Stimulated activated naive B cell treated with anti-CD40 and anti-IgM and Interleukin-4, amounts not matched to agents 10 μg/mL and 1 μg/mL and 100 μg/mL, for 72 hours (primary cell): ENCODE results near the gene FAM89B.

Experiments
- ATAC-seq, 2 donors: fragments of 150-1000 bp; cut with Tn5 transposase; replicated peaks; 2 replicates each; pipeline ENCODE4 v1.10.0; 2021; ENCODE audit warnings: moderate library complexity in 1 of 2
- DNase-seq: peaks from one replicate; pipeline ENCODE4 v3.0.0; 2021
- H3K27ac Mint-ChIP-seq: one replicate; pipeline ENCODE4 v1.8.0; 2022; ENCODE audit warnings: mild to moderate bottlenecking, mixed read lengths
- H3K27me3 Mint-ChIP-seq, 2 donors: one replicate each; pipeline ENCODE4 v1.8.0; 2022; ENCODE audit warnings: mixed read lengths in 2 of 2
- H3K36me3 Mint-ChIP-seq, 2 donors: one replicate each; pipeline ENCODE4 v1.8.0; 2022; ENCODE audit warnings: mixed read lengths in 2 of 2, mild to moderate bottlenecking in 1 of 2
- H3K4me1 Mint-ChIP-seq, 2 donors: one replicate each; pipeline ENCODE4 v1.8.0; 2022; ENCODE audit warnings: mixed read lengths in 2 of 2, mild to moderate bottlenecking in 1 of 2
- H3K4me3 Mint-ChIP-seq, 2 donors: one replicate each; pipeline ENCODE4 v1.8.0; 2022; ENCODE audit warnings: mild to moderate bottlenecking in 2 of 2, mixed read lengths in 2 of 2, moderate library complexity in 1 of 2
- H3K9me3 Mint-ChIP-seq, 2 donors: one replicate each; pipeline ENCODE4 v1.8.0; 2022; ENCODE audit warnings: mixed read lengths in 2 of 2, mild to moderate bottlenecking in 1 of 2

Gene FAM89B

GRCh38 chr11:65589444-65590239 lies 17.3 kb downstream of the FAM89B start:
- peaks cover 40 to 68% of the 10 kb centered on the region in 2 donors for H3K4me1 Mint-ChIP-seq
- DNase-seq: peak; percentile 64
- peak overlapping the region; percentile 78 for H3K4me3 Mint-ChIP-seq
- H3K27me3 Mint-ChIP-seq: no peaks in the 10 kb centered on the region
- peak overlapping the region; percentile 97 for H3K27ac Mint-ChIP-seq
- ATAC-seq: peak; percentile 35 to 43
- H3K36me3 Mint-ChIP-seq: peaks cover 45 to 67% of the 10 kb centered on the region in 2 donors
- H3K9me3 Mint-ChIP-seq: no peaks in the 10 kb centered on the region

- DNase-seq: no peak
- no peak overlapping the region for H3K4me3 Mint-ChIP-seq
- H3K4me1 Mint-ChIP-seq: peaks cover 43 to 74% of the 10 kb centered on the region in 2 donors
- H3K9me3 Mint-ChIP-seq: no peaks in the 10 kb centered on the region
- ATAC-seq: no peak
- peaks cover 48 to 70% of the 10 kb centered on the region in 2 donors for H3K36me3 Mint-ChIP-seq
- peak overlapping the region; percentile 76 for H3K27ac Mint-ChIP-seq
- H3K27me3 Mint-ChIP-seq: no peaks in the 10 kb centered on the region
These were observed 18.0 kb downstream of the FAM89B start for GRCh38 chr11:65590240-65590738.

GRCh38 chr11:65591939-65592857 lies 19.9 kb downstream of the FAM89B start:
- Mint-ChIP-seq H3K27ac (no peak overlapping the region), H3K4me1 (peaks cover 37 to 64% of the 10 kb centered on the region in 2 donors), H3K27me3 (no peaks in the 10 kb centered on the region), H3K4me3 (no peak overlapping the region), H3K9me3 (no peaks in the 10 kb centered on the region), H3K36me3 (peaks cover 41 to 65% of the 10 kb centered on the region in 2 donors)
- ATAC-seq (no peak), DNase-seq (no peak)

- H3K36me3 Mint-ChIP-seq: peaks cover 47 to 64% of the 10 kb centered on the region in 2 donors
- ATAC-seq (no peak), DNase-seq (no peak)
- H3K27ac Mint-ChIP-seq: peak overlapping the region; percentile 51
- no peaks in the 10 kb centered on the region for H3K27me3 Mint-ChIP-seq
- peaks cover 30 to 56% of the 10 kb centered on the region in 2 donors for H3K4me1 Mint-ChIP-seq
- H3K9me3 Mint-ChIP-seq: no peaks in the 10 kb centered on the region
- H3K4me3 Mint-ChIP-seq: no peak overlapping the region
These were observed 20.6 kb downstream of the FAM89B start for GRCh38 chr11:65592858-65593517.

GRCh38 chr11:65593518-65594414 lies 21.4 kb downstream of the FAM89B start:
- Mint-ChIP-seq H3K27me3 (no peaks in the 10 kb centered on the region), H3K36me3 (peaks cover 42 to 61% of the 10 kb centered on the region in 2 donors), H3K4me3 (no peak overlapping the region), H3K27ac (peak overlapping the region; percentile 51), H3K4me1 (peaks cover 23 to 48% of the 10 kb centered on the region in 2 donors), H3K9me3 (no peaks in the 10 kb centered on the region)
- ATAC-seq (peak; percentile 28 to 61), DNase-seq (no peak)

GRCh38 chr11:65595131-65595530 lies 22.8 kb downstream of the FAM89B start:
- no peak overlapping the region for H3K4me3 Mint-ChIP-seq
- H3K36me3 Mint-ChIP-seq: peaks cover 39 to 56% of the 10 kb centered on the region in 2 donors
- DNase-seq (no peak), ATAC-seq (peak in 1 of 2 donors; percentile 14)
- H3K4me1 Mint-ChIP-seq: peaks cover 14 to 35% of the 10 kb centered on the region in 2 donors
- H3K27me3 Mint-ChIP-seq: no peaks in the 10 kb centered on the region
- no peaks in the 10 kb centered on the region for H3K9me3 Mint-ChIP-seq
- peak overlapping the region; percentile 31 for H3K27ac Mint-ChIP-seq

- DNase-seq (no peak), ATAC-seq (peak in 1 of 2 donors; percentile 20)
- Mint-ChIP-seq H3K36me3 (peaks cover 34 to 51% of the 10 kb centered on the region in 2 donors), H3K4me1 (peaks cover 9 to 31% of the 10 kb centered on the region in 2 donors), H3K4me3 (peak within 1 kb of the TSS; percentile 37 to 42), H3K27me3 (no peaks in the 10 kb centered on the region), H3K9me3 (no peaks in the 10 kb centered on the region), H3K27ac (peak within 1 kb of the TSS; percentile 72)
These were observed 23.4 kb downstream of the FAM89B start, which contains the start of gene KCNK7 for GRCh38 chr11:65595543-65596281. Gene KCNK7, minus strand, starts transcription at chr11:65595800. Its CDS starts 28 bp downstream, at chr11:65595772.

- Mint-ChIP-seq H3K4me1 (peaks cover 9 to 35% of the 10 kb centered on the region in 2 donors), H3K27ac (no peak overlapping the region), H3K27me3 (no peaks in the 10 kb centered on the region), H3K9me3 (no peaks in the 10 kb centered on the region), H3K4me3 (peak overlapping the region in 1 of 2 donors; percentile 37), H3K36me3 (peaks cover 33 to 47% of the 10 kb centered on the region in 2 donors)
- ATAC-seq (no peak), DNase-seq (no peak)
These were observed 24.2 kb downstream of the FAM89B start for GRCh38 chr11:65596520-65596919.

GRCh38 chr11:65598258-65598699 lies 25.9 kb downstream of the FAM89B start:
- peak overlapping the region; percentile 25 for H3K27ac Mint-ChIP-seq

GRCh38 chr11:65599216-65599954 lies 27.0 kb downstream of the FAM89B start:
- no peak for DNase-seq
- Mint-ChIP-seq H3K27me3 (no peaks in the 10 kb centered on the region), H3K9me3 (no peaks in the 10 kb centered on the region), H3K36me3 (peaks cover 37 to 46% of the 10 kb centered on the region in 2 donors), H3K27ac (peak overlapping the region; percentile 39), H3K4me3 (no peak overlapping the region), H3K4me1 (peaks cover 14 to 36% of the 10 kb centered on the region in 2 donors)
- no peak for ATAC-seq

More at GRCh38 chr11:65598258-65598699, 25.9 kb downstream of the FAM89B start:
- H3K4me3 Mint-ChIP-seq: no peak overlapping the region
- H3K9me3 Mint-ChIP-seq: no peaks in the 10 kb centered on the region
- H3K27me3 Mint-ChIP-seq: no peaks in the 10 kb centered on the region
- DNase-seq: no peak
- peaks cover 38 to 49% of the 10 kb centered on the region in 2 donors for H3K36me3 Mint-ChIP-seq
- no peak for ATAC-seq
- peaks cover 12 to 38% of the 10 kb centered on the region in 2 donors for H3K4me1 Mint-ChIP-seq

- no peak overlapping the region for H3K4me3 Mint-ChIP-seq
- ATAC-seq: no peak
- peaks cover 39 to 50% of the 10 kb centered on the region in 2 donors for H3K36me3 Mint-ChIP-seq
- no peaks in the 10 kb centered on the region for H3K9me3 Mint-ChIP-seq
- H3K4me1 Mint-ChIP-seq: peaks cover 14 to 35% of the 10 kb centered on the region in 2 donors
- no peak overlapping the region for H3K27ac Mint-ChIP-seq
- H3K27me3 Mint-ChIP-seq: no peaks in the 10 kb centered on the region
- DNase-seq: no peak
These were observed 27.6 kb downstream of the FAM89B start for GRCh38 chr11:65599955-65600246.

- Mint-ChIP-seq H3K4me3 (no peak overlapping the region), H3K27ac (peak overlapping the region; percentile 42), H3K27me3 (no peaks in the 10 kb centered on the region), H3K36me3 (peaks cover 40 to 52% of the 10 kb centered on the region in 2 donors), H3K9me3 (no peaks in the 10 kb centered on the region), H3K4me1 (peaks cover 15 to 26% of the 10 kb centered on the region in 2 donors)
- DNase-seq (no peak), ATAC-seq (no peak)
These were observed 31.9 kb downstream of the FAM89B start for GRCh38 chr11:65604258-65604657.
